Coronary artery (tissue), 2 donors: ENCODE data around the gene ZNF699.
"Not testable (repeated sequence)": the region's sequence is repeated elsewhere in the genome, so short reads cannot be mapped to it uniquely, and the experiment has no call there.

Experiments used
- DNase-seq: peaks from one replicate; pipeline ENCODE4 v3.0.0-alpha.2; 2017; ENCODE audit warnings: low spot score
- H3K27ac ChIP-seq, 2 donors: fragments of 200-600 bp; sonication (generic); one replicate each; pipeline ENCODE4 v1.5.1; 2016 to 2019
- H3K4me3 ChIP-seq: fragments of 200-600 bp; sonication (generic); 2 replicates; pipeline ENCODE4 v1.5.1; 2016; ENCODE audit warnings: mild to moderate bottlenecking, moderate library complexity
- CTCF ChIP-seq: fragments of 200-600 bp; sonication (generic); IDR thresholded peaks from one replicate; pipeline ENCODE4 v1.5.1; 2019; ENCODE audit warnings: antibody characterized with exemption

Gene ZNF699

GRCh38 chr19:9313756-9314155, 4.1 kb upstream of the ZNF699 start:
- Histone ChIP-seq H3K4me3 (no peak overlapping the region), H3K27ac (no peak overlapping the region)
- DNase-seq = no peak
- TF ChIP-seq CTCF = no peak

- TF ChIP-seq CTCF = no peak
- DNase-seq = peak; percentile 94
- Histone ChIP-seq H3K27ac (peak overlapping the region; percentile 91 to 95), H3K4me3 (peak overlapping the region; percentile 79)
These were observed 372 bp upstream of the ZNF699 start for GRCh38 chr19:9309974-9310446.

GRCh38 chr19:9308091-9308770, 1.4 kb downstream of the ZNF699 start:
- no peak for DNase-seq
- peak overlapping the region; percentile 79 for H3K4me3 ChIP-seq
- no peak overlapping the region for H3K27ac ChIP-seq
- TF ChIP-seq CTCF = no peak

- no peak overlapping the region for H3K27ac ChIP-seq
- H3K4me3 ChIP-seq = no peak overlapping the region
- no peak for DNase-seq
- no peak for TF ChIP-seq CTCF
These were observed 3.2 kb downstream of the ZNF699 start for GRCh38 chr19:9306443-9306842.

DNA sequence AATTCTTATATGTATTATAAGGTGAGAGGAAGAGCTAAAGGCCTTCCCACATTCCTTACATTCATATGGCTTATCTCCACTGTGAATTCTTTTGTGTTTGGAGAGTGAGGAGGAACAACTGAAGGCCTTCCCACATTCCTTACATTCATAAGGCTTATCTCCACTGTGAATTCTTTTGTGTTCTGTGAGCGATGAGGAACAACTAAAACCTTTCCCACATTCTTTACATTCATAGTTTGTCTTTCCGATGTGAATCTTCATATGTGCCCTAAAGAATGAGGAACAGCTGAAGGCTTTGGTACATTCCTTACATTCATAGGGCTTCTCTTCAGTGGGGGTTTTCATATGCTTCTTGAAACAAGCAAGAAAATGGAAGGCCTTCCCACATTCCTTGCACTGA, 13.3 kb downstream of the ZNF699 start:
- peak overlapping the region; percentile 14 for H3K4me3 ChIP-seq
- TF ChIP-seq CTCF = no peak

DNA sequence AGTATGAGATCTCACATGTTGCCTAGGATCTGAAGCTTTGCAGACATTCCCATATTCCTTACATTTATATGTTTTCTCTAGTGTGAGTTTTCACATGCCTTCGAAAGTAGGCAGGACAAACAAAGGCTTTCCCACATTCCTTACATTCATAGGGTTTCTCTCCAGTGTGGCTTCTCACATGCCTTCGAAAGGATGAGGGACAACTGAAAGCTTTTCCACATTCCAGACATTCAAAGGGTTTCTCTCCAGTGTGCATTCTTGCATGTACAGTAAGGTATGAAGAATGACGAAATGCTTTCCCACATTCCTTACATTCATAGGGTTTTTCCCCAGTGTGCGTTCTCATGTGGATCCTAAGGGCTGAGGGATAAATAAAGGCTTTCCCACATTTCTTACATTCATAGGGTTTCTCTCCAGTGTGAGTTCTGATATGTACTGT, 14.2 kb downstream of the ZNF699 start:
- DNase-seq = no peak
- TF ChIP-seq CTCF = no peak
- peak overlapping the region; percentile 14 for H3K4me3 ChIP-seq
- no peak overlapping the region for H3K27ac ChIP-seq

More for the DNA sequence above, 13.3 kb downstream of the ZNF699 start:
- H3K27ac ChIP-seq = no peak overlapping the region
- no peak for DNase-seq

- no peak for DNase-seq
- TF ChIP-seq CTCF = no peak
- H3K4me3 ChIP-seq = no peak overlapping the region
- H3K27ac ChIP-seq = no peak overlapping the region
These were observed 20.3 kb downstream of the ZNF699 start for GRCh38 chr19:9289231-9289884.

- DNase-seq, H3K4me3 ChIP-seq, H3K27ac ChIP-seq: not testable (repeated sequence)
These were observed 26.2 kb downstream of the ZNF699 start for GRCh38 chr19:9283485-9283884.
